Measurements from ENCODE around the gene RMI1. TPM values are rescaled to one million over a fixed set of nuclear protein-coding genes. Genes with fewer than 3 reads are reported as not detected.
A peak's percentile ranks its signal among the peaks of the same experiment; 100 is the strongest.

The RMI1 gene
- total and polyA plus RNA-seq, 7 donors, result 1.4 to 9.0 (median 3.9) TPM

DNA sequence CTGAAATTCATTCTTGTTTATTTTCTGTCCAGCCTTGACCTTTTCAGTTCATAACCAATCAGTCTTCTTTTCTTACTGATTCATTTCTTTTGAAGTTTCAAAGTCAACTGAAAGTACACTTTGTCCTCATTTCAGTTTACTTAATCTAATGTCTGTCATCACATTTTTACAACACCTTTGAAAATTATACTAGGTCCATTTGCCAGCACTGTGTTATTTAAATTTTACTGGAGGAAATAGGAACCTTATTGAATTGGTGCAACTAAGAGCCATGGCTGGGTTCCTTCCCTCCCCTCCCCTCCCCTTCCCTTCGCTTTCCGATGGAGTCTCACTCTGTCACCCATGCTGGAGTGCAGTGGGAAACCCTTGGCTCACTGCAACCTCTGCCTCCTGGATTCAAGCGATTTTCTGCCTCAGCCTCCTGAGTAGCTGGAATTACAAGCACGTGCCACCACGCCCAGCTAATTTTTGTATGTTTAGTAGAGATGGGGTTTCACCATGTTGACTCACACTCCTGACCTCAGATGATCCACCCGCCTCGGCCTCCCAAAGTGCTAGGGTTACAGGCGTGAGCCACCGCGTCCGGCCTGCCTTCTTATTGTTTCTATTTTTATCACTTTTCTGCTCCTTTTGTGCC is 6.3 kb downstream of the RMI1 start:
- no peak for DNase-seq
- TF ChIP-seq EP300 (IDR thresholded peaks at IDR 0.05) (no peak), POLR2AphosphoS5 (IDR thresholded peaks at IDR 0.05) (no peak), POLR2A (IDR thresholded peaks at IDR 0.05) (no peak)
- TF ChIP-seq, protein P1, sequence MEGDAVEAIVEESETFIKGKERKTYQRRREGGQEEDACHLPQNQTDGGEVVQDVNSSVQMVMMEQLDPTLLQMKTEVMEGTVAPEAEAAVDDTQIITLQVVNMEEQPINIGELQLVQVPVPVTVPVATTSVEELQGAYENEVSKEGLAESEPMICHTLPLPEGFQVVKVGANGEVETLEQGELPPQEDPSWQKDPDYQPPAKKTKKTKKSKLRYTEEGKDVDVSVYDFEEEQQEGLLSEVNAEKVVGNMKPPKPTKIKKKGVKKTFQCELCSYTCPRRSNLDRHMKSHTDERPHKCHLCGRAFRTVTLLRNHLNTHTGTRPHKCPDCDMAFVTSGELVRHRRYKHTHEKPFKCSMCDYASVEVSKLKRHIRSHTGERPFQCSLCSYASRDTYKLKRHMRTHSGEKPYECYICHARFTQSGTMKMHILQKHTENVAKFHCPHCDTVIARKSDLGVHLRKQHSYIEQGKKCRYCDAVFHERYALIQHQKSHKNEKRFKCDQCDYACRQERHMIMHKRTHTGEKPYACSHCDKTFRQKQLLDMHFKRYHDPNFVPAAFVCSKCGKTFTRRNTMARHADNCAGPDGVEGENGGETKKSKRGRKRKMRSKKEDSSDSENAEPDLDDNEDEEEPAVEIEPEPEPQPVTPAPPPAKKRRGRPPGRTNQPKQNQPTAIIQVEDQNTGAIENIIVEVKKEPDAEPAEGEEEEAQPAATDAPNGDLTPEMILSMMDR (IDR thresholded peaks at IDR 0.05), result no peak
- H3K27me3 ChIP-seq, result no peaks in the 10 kb centered on the region
- H3K9me3 ChIP-seq, result no peaks in the 10 kb centered on the region
- WGBS, 2 donors, result 14 to 54% methylated on average over 11 of the region's 11 CpGs
- H3K36me3 ChIP-seq, result no peaks in the 10 kb centered on the region
- H3K4me3 ChIP-seq, result no peak overlapping the region
- peaks cover 0 to 4% (median 1%) of the 10 kb centered on the region in 4 donors for H3K4me1 ChIP-seq
- H3K27ac ChIP-seq, result peak overlapping the region in 1 of 4 donors; percentile 68
- intact Hi-C loops (cut with DNase I), result no loop called here

DNA sequence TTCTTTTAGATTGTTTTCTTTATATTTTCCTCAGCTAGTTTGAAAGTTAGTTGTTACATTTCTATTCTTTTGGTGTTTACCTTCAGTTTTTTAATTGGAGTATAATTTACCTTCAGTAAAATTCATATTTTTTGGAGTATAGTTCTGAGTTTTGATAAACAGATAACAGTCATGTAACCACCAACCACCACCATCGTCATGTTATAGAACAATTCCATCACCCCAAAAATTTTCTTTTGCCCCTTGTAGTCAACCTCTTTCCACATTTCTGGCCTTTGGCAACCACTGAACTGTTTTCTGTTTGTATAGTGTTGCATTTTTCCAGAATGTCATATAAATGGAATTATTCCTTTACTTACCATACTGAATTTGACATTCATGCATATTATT is 6.8 kb downstream of the RMI1 start:
- intact Hi-C loops (cut with DNase I), result no loop called here
- WGBS, 2 donors, result 88 to 94% methylated on average over 1 of the region's 1 CpG
- H3K27ac ChIP-seq, result peak overlapping the region in 1 of 4 donors; percentile 68
- H3K4me1 ChIP-seq, result no peaks in the 10 kb centered on the region
- no peak overlapping the region for H3K4me3 ChIP-seq
- H3K36me3 ChIP-seq, result no peaks in the 10 kb centered on the region
- no peaks in the 10 kb centered on the region for H3K27me3 ChIP-seq
- H3K9me3 ChIP-seq, result no peaks in the 10 kb centered on the region
- TF ChIP-seq POLR2A (IDR thresholded peaks at IDR 0.05), result no peak
- TF ChIP-seq POLR2AphosphoS5 (IDR thresholded peaks at IDR 0.05), result no peak
- TF ChIP-seq, protein P1 (IDR thresholded peaks at IDR 0.05), result no peak
- no peak for TF ChIP-seq EP300 (IDR thresholded peaks at IDR 0.05)
- no peak for DNase-seq

DNA sequence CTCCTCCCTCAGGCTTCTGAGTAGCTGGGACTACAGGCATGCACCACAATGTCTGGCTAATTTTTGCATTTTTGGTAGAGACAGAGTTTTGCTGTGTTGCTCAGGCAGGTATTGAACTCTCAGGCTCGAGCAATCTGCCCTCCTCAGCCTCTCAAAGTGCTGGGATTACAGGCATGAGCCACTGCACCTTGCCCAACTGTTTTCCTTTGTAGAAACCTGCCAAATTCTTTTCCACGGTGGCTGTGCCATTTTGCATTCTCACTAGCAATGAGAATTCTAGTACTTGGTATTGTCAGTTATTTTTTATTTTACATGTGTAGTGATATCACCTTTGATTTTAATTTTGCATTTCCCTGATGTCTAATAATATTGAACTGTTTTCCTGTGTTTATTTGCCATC is 7.8 kb downstream of the RMI1 start:
- H3K4me1 ChIP-seq, result no peaks in the 10 kb centered on the region
- H3K4me3 ChIP-seq, result no peak overlapping the region
- 61 to 85% methylated on average over 2 of the region's 2 CpGs for WGBS, 2 donors
- no peak for DNase-seq
- TF ChIP-seq EP300 (IDR thresholded peaks at IDR 0.05) (no peak), POLR2AphosphoS5 (IDR thresholded peaks at IDR 0.05) (no peak)
- H3K27me3 ChIP-seq, result no peaks in the 10 kb centered on the region
- no peaks in the 10 kb centered on the region for H3K36me3 ChIP-seq
- no peaks in the 10 kb centered on the region for H3K9me3 ChIP-seq
- H3K27ac ChIP-seq, result no peak overlapping the region
- intact Hi-C loops (cut with DNase I), result no loop called here

GRCh38 chr9:83991355-83991754 is 10.8 kb downstream of the RMI1 start:
- no peak for DNase-seq
- no peaks in the 10 kb centered on the region for H3K4me1 ChIP-seq
- H3K27me3 ChIP-seq, result no peaks in the 10 kb centered on the region
- no peaks in the 10 kb centered on the region for H3K36me3 ChIP-seq
- WGBS, 2 donors, result 95 to 97% methylated on average over 1 of the region's 1 CpG
- intact Hi-C loops (cut with DNase I), result no loop called here
- TF ChIP-seq POLR2AphosphoS5 (IDR thresholded peaks at IDR 0.05) (no peak), POLR2A (IDR thresholded peaks at IDR 0.05) (no peak), EP300 (IDR thresholded peaks at IDR 0.05) (no peak)
- TF ChIP-seq, protein P1 (IDR thresholded peaks at IDR 0.05), result no peak
- no peaks in the 10 kb centered on the region for H3K9me3 ChIP-seq
- no peak overlapping the region for H3K27ac ChIP-seq
- no peak overlapping the region for H3K4me3 ChIP-seq

DNA sequence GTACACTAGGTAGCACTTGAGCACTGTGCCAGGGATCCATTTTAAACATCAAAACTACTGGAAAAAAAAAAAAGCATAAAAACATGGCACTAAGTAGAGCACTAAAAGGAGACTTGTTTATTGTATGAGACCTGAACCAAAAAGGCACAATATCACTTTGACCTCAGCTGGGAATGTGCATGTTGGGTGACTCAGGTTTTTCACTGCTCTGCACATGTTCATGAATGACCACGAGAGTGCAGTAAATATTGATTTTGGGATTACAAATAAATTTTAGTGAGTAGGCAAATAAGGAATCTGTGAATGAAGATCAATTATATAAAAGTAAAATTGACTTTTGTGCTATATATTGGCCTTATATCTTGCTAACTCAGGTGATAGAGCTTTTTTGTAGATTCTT is 11.8 kb downstream of the RMI1 start:
- DNase-seq, result no peak
- no peaks in the 10 kb centered on the region for H3K4me1 ChIP-seq
- no peak overlapping the region for H3K27ac ChIP-seq
- intact Hi-C loops (cut with DNase I), result no loop called here
- no peaks in the 10 kb centered on the region for H3K36me3 ChIP-seq
- TF ChIP-seq POLR2A (IDR thresholded peaks at IDR 0.05), result no peak
- no peak for TF ChIP-seq EP300 (IDR thresholded peaks at IDR 0.05)
- TF ChIP-seq POLR2AphosphoS5 (IDR thresholded peaks at IDR 0.05), result no peak
- TF ChIP-seq, protein P1 (IDR thresholded peaks at IDR 0.05), result no peak
- no peaks in the 10 kb centered on the region for H3K9me3 ChIP-seq
- no peaks in the 10 kb centered on the region for H3K27me3 ChIP-seq
- WGBS, 2 donors, result 15 to 67% methylated on average over 1 of the region's 1 CpG
- H3K4me3 ChIP-seq, result no peak overlapping the region
